Mammary epithelial cell (primary cell): ENCODE data around the gene PAH.

Source experiments
- EZH2 ChIP-seq: IDR thresholded peaks from 2 replicates; pipeline ENCODE4 v1.6.1; 2012; ENCODE audit warnings: low read length, inconsistent platforms, borderline replicate concordance
- TF ChIP-seq, protein P1 (sequence below), 2 donors: IDR thresholded peaks in 1 of 2; conservative IDR thresholded peaks in 1 of 2; 2 replicates each; pipeline ENCODE4 v1.5.1; 2011 to 2012; ENCODE audit warnings: inconsistent platforms in 2 of 2, low read length in 2 of 2, mild to moderate bottlenecking in 2 of 2, control low read depth in 1 of 2, low read depth in 1 of 2; ENCODE audit not compliant: insufficient read depth in 1 of 2; ENCODE audit errors: extremely low read depth in 1 of 2

DNA sequence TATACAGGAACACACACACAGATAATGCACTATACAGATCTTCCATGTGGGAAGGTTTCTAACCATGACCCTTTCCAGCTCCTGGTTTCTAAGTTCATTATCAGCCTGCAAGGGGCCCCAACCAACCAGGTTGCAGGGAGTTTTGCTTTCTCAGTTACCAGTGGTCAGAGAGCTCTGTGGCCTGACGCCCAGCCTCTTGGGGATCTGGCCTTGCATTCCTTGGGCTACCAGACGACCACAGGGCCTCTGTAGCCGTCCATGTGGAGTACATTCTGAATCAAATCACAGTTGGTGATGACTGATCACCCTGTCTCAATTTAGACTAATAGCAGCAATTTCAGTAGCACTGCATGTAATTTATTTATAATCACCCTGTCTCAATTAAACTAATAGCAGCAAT lies 47.5 kb downstream of the PAH start:
- TF ChIP-seq, protein P1, sequence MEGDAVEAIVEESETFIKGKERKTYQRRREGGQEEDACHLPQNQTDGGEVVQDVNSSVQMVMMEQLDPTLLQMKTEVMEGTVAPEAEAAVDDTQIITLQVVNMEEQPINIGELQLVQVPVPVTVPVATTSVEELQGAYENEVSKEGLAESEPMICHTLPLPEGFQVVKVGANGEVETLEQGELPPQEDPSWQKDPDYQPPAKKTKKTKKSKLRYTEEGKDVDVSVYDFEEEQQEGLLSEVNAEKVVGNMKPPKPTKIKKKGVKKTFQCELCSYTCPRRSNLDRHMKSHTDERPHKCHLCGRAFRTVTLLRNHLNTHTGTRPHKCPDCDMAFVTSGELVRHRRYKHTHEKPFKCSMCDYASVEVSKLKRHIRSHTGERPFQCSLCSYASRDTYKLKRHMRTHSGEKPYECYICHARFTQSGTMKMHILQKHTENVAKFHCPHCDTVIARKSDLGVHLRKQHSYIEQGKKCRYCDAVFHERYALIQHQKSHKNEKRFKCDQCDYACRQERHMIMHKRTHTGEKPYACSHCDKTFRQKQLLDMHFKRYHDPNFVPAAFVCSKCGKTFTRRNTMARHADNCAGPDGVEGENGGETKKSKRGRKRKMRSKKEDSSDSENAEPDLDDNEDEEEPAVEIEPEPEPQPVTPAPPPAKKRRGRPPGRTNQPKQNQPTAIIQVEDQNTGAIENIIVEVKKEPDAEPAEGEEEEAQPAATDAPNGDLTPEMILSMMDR (conservative IDR thresholded peaks at IDR 0.05 in 1 of 2, IDR thresholded peaks at IDR 0.05 in 1 of 2; ENCODE audit: extremely low read depth in 1 of 2, insufficient read depth in 1 of 2, low read depth in 1 of 2, low read length in 2 of 2), result no peak
- TF ChIP-seq EZH2, result no peak
